ENCODE measurements around the gene CTNNBL1. TPM values are rescaled to one million over a fixed set of nuclear protein-coding genes. Genes with fewer than 3 reads are reported as not detected.

CTNNBL1 gene
- polyA plus RNA-seq, 1 of the 3 experiments (the other 2 are of a cell fraction), result 29.5 TPM

- Histone ChIP-seq H3K4me2 (no peak overlapping the region), H3K4me3 (ENCODE audit: low read depth in 2 of 2, low read length in 1 of 2) (no peak overlapping the region)
- 95% methylated on average over 2 of the region's 2 CpGs for WGBS (ENCODE audit: low lambda C conversion rate)
Measured at GRCh38 chr20:37727957-37728634, 34.3 kb downstream of the CTNNBL1 start.

More at GRCh38 chr20:37727957-37728634, 34.3 kb downstream of the CTNNBL1 start:
- Histone ChIP-seq H3K9me2 (no peaks in the 10 kb centered on the region), H3K4me1 (ENCODE audit: control insufficient read depth in 1 of 2, insufficient read depth in 2 of 2, low read depth in 1 of 2, low read length in 1 of 2) (peaks cover 2 to 20% of the 10 kb centered on the region in 2 experiments; a peak in 3 of 4 replicates), H3K36me3 (replicated peaks in 1 of 2; ENCODE audit: control insufficient read depth in 1 of 2, insufficient read depth in 2 of 2, low read length in 1 of 2) (peaks cover 0 to under 1% of the 10 kb centered on the region in 2 experiments), H3K9ac (no peak overlapping the region), H3K9me3 (no peaks in the 10 kb centered on the region), H3F3A (replicated peaks; ENCODE audit: insufficient read depth) (no peaks in the 10 kb centered on the region), H3K27ac (ENCODE audit: low read depth in 2 of 2, low read length in 1 of 2) (no peak overlapping the region; a peak in 1 of 4 replicates), H3K27me3 (ENCODE audit: insufficient read depth) (no peaks in the 10 kb centered on the region), H2AFZ (ENCODE audit: low read depth) (no peak overlapping the region), H3K79me2 (ENCODE audit: insufficient read depth) (peaks cover 13% of the 10 kb centered on the region; the same call in 1 of the 2 replicates), H4K20me1 (ENCODE audit: insufficient read depth) (no peaks in the 10 kb centered on the region)
- POLR2A ChIA-PET, result interaction anchor here (0.6 kb wide), 1 partner anchor 1072 kb away, joined by 6 read pairs; no protein-coding TSS in a partner anchor
- no peak for DNase-seq
- TF ChIP-seq FOXM1 (IDR thresholded peaks at IDR 0.05; ENCODE audit: low read depth) (no peak), GATA2 (CRISPR knock-in tag; IDR thresholded peaks at IDR 0.05) (no peak), TCF12 (IDR thresholded peaks at IDR 0.05) (no peak), RFX5 (IDR thresholded peaks at IDR 0.05; ENCODE audit: low read length) (no peak), MXI1 (IDR thresholded peaks at IDR 0.05; ENCODE audit: low read depth, low read length) (no peak), USF2 (IDR thresholded peaks at IDR 0.05; ENCODE audit: borderline replicate concordance, low read depth, low read length) (no peak), FOXJ3 (CRISPR knock-in tag; IDR thresholded peaks at IDR 0.05) (no peak), MAX (IDR thresholded peaks at IDR 0.05; ENCODE audit: low read depth) (no peak), EP300 (IDR thresholded peaks at IDR 0.05; ENCODE audit: borderline replicate concordance in 1 of 2, low read depth in 1 of 2, low read length in 1 of 2) (no peak), GABPA (IDR thresholded peaks at IDR 0.05; ENCODE audit: low read depth) (no peak), PBX3 (IDR thresholded peaks at IDR 0.05) (no peak), IRF3 (IDR thresholded peaks at IDR 0.05; ENCODE audit: low read depth, low read length) (no peak)
- CTCF ChIA-PET, result interaction anchor here (1.2 to 2.1 kb wide), 4 partner anchors 12 to 164 kb away, joined by 3 to 9 read pairs (median 4); no protein-coding TSS in a partner anchor

Measured in SK-N-SH (cell line).